Measurements from ENCODE around the gene BCL7B.

The BCL7B gene

GRCh38 chr7:73557397-73558257 is at the start of gene BCL7B:
Gene BCL7B (minus strand): TSS chr7:73557690. CDS start chr7:73557578, 112 bp downstream.
- Histone ChIP-seq H3K9ac (ENCODE audit: low read depth, low read length) (peak within 1 kb of the TSS; percentile 86; the same call in 1 of the 2 replicates), H3K27me3 (ENCODE audit: insufficient read depth, low read length) (peaks cover 11% of the 10 kb centered on the region), H3K4me1 (ENCODE audit: insufficient read depth, low read length) (no peaks in the 10 kb centered on the region), H3K4me3 (ENCODE audit: low read length) (peak within 1 kb of the TSS; percentile 80), H3K27ac (ENCODE audit: low read length) (peak within 1 kb of the TSS; percentile 72), H3K36me3 (ENCODE audit: insufficient read depth, low read depth, low read length) (peaks cover 9% of the 10 kb centered on the region), H3K9me3 (ENCODE audit: insufficient read depth, low read depth, low read length) (no peaks in the 10 kb centered on the region)

- Histone ChIP-seq H3K27me3 (ENCODE audit: insufficient read depth, low read length) (peaks cover 9% of the 10 kb centered on the region; the same call in 1 of the 2 replicates), H3K9me3 (ENCODE audit: insufficient read depth, low read depth, low read length) (no peaks in the 10 kb centered on the region), H3K27ac (ENCODE audit: low read length) (no peak overlapping the region), H3K4me3 (ENCODE audit: low read length) (no peak overlapping the region), H3K4me1 (ENCODE audit: insufficient read depth, low read length) (no peaks in the 10 kb centered on the region), H3K9ac (ENCODE audit: low read depth, low read length) (no peak overlapping the region), H3K36me3 (ENCODE audit: insufficient read depth, low read depth, low read length) (no peaks in the 10 kb centered on the region)
These were observed 48.2 kb upstream of the BCL7B start for GRCh38 chr7:73605601-73606220.

- H3K4me1 ChIP-seq (ENCODE audit: insufficient read depth, low read length), result no peaks in the 10 kb centered on the region
- H3K9me3 ChIP-seq (ENCODE audit: insufficient read depth, low read depth, low read length), result no peaks in the 10 kb centered on the region
- no peak overlapping the region for H3K9ac ChIP-seq (ENCODE audit: low read depth, low read length)
- peaks cover 22% of the 10 kb centered on the region for H3K27me3 ChIP-seq (ENCODE audit: insufficient read depth, low read length)
- no peak overlapping the region for H3K4me3 ChIP-seq (ENCODE audit: low read length)
- H3K36me3 ChIP-seq (ENCODE audit: insufficient read depth, low read depth, low read length), result no peaks in the 10 kb centered on the region
- no peak overlapping the region for H3K27ac ChIP-seq (ENCODE audit: low read length)
These were observed 45.5 kb upstream of the BCL7B start for GRCh38 chr7:73602721-73603651.

GRCh38 chr7:73599916-73600315 is 42.4 kb upstream of the BCL7B start:
- no peak overlapping the region for H3K4me3 ChIP-seq (ENCODE audit: low read length)
- H3K4me1 ChIP-seq (ENCODE audit: insufficient read depth, low read length), result no peaks in the 10 kb centered on the region
- H3K36me3 ChIP-seq (ENCODE audit: insufficient read depth, low read depth, low read length), result no peaks in the 10 kb centered on the region
- H3K27ac ChIP-seq (ENCODE audit: low read length), result no peak overlapping the region
- H3K9ac ChIP-seq (ENCODE audit: low read depth, low read length), result no peak overlapping the region
- H3K9me3 ChIP-seq (ENCODE audit: insufficient read depth, low read depth, low read length), result no peaks in the 10 kb centered on the region
- H3K27me3 ChIP-seq (ENCODE audit: insufficient read depth, low read length), result peaks cover 26% of the 10 kb centered on the region

- Histone ChIP-seq H3K4me1 (ENCODE audit: insufficient read depth, low read length) (no peaks in the 10 kb centered on the region), H3K4me3 (ENCODE audit: low read length) (no peak overlapping the region), H3K27me3 (ENCODE audit: insufficient read depth, low read length) (peaks cover 26% of the 10 kb centered on the region), H3K9me3 (ENCODE audit: insufficient read depth, low read depth, low read length) (no peaks in the 10 kb centered on the region), H3K27ac (ENCODE audit: low read length) (no peak overlapping the region), H3K9ac (ENCODE audit: low read depth, low read length) (no peak overlapping the region), H3K36me3 (ENCODE audit: insufficient read depth, low read depth, low read length) (no peaks in the 10 kb centered on the region)
These were observed 41.8 kb upstream of the BCL7B start for GRCh38 chr7:73599151-73599882.

GRCh38 chr7:73597978-73598782 is 40.7 kb upstream of the BCL7B start:
- Histone ChIP-seq H3K9me3 (ENCODE audit: insufficient read depth, low read depth, low read length) (no peaks in the 10 kb centered on the region), H3K27me3 (ENCODE audit: insufficient read depth, low read length) (peaks cover 26% of the 10 kb centered on the region), H3K4me3 (ENCODE audit: low read length) (no peak overlapping the region), H3K36me3 (ENCODE audit: insufficient read depth, low read depth, low read length) (no peaks in the 10 kb centered on the region), H3K9ac (ENCODE audit: low read depth, low read length) (no peak overlapping the region), H3K4me1 (ENCODE audit: insufficient read depth, low read length) (no peaks in the 10 kb centered on the region), H3K27ac (ENCODE audit: low read length) (no peak overlapping the region)

- H3K27me3 ChIP-seq (ENCODE audit: insufficient read depth, low read length), result peaks cover 25% of the 10 kb centered on the region
- no peaks in the 10 kb centered on the region for H3K9me3 ChIP-seq (ENCODE audit: insufficient read depth, low read depth, low read length)
- H3K9ac ChIP-seq (ENCODE audit: low read depth, low read length), result no peak overlapping the region
- no peaks in the 10 kb centered on the region for H3K4me1 ChIP-seq (ENCODE audit: insufficient read depth, low read length)
- H3K27ac ChIP-seq (ENCODE audit: low read length), result no peak overlapping the region
- H3K36me3 ChIP-seq (ENCODE audit: insufficient read depth, low read depth, low read length), result no peaks in the 10 kb centered on the region
- H3K4me3 ChIP-seq (ENCODE audit: low read length), result no peak overlapping the region
These were observed 38.9 kb upstream of the BCL7B start for GRCh38 chr7:73596191-73597065.

- H3K4me3 ChIP-seq (ENCODE audit: low read length), result no peak overlapping the region
- H3K4me1 ChIP-seq (ENCODE audit: insufficient read depth, low read length), result no peaks in the 10 kb centered on the region
- no peak overlapping the region for H3K9ac ChIP-seq (ENCODE audit: low read depth, low read length)
- H3K27me3 ChIP-seq (ENCODE audit: insufficient read depth, low read length), result peaks cover 18% of the 10 kb centered on the region
- H3K27ac ChIP-seq (ENCODE audit: low read length), result no peak overlapping the region
- no peaks in the 10 kb centered on the region for H3K9me3 ChIP-seq (ENCODE audit: insufficient read depth, low read depth, low read length)
- H3K36me3 ChIP-seq (ENCODE audit: insufficient read depth, low read depth, low read length), result no peaks in the 10 kb centered on the region
These were observed 37.9 kb upstream of the BCL7B start for GRCh38 chr7:73595358-73595757.

- Histone ChIP-seq H3K4me1 (ENCODE audit: insufficient read depth, low read length) (no peaks in the 10 kb centered on the region), H3K9me3 (ENCODE audit: insufficient read depth, low read depth, low read length) (no peaks in the 10 kb centered on the region), H3K9ac (ENCODE audit: low read depth, low read length) (no peak overlapping the region), H3K36me3 (ENCODE audit: insufficient read depth, low read depth, low read length) (no peaks in the 10 kb centered on the region), H3K27me3 (ENCODE audit: insufficient read depth, low read length) (peaks cover 9% of the 10 kb centered on the region), H3K4me3 (ENCODE audit: low read length) (no peak overlapping the region), H3K27ac (ENCODE audit: low read length) (no peak overlapping the region)
These were observed 35.9 kb upstream of the BCL7B start for GRCh38 chr7:73593207-73594045.
